HG02588 (cell line): Measurements from ENCODE around the gene CCL19.

Experiments used
- ATAC-seq: cut with Tn5 transposase; IDR thresholded peaks from one replicate; pipeline ENCODE4 v1.9.1; 2021; ENCODE audit warnings: mild to moderate bottlenecking, moderate library complexity; ENCODE audit not compliant: unreplicated experiment

CCL19 gene

DNA sequence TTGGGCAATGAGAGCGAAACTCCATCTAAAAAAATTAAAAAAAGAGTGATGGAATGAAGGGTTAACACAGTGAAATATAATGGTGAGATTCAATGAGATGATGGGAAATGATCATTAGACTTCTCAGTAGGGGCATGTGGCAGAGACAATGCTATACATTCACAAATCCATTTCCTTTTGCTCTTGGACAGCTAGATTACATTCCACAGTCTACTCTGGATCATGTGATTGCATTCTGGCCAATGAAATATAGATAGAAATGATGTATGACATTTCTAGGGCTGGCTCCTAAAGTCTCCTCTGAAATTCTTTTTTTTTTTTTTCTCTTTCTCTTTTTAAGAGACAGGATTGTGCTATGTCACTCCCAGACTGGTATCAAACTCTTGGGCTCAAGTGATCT lies 48.4 kb downstream of the CCL19 start:
- no peak for ATAC-seq
